ENCODE measurements around the gene GIMAP7.
"Not testable (repeated sequence)": the region's sequence is repeated elsewhere in the genome, so short reads cannot be mapped to it uniquely, and the experiment has no call there.

The GIMAP7 gene

GRCh38 chr7:150514748-150515222 lies at the start of gene GIMAP7:
GIMAP7 (plus strand) TSS chr7:150514872; CDS start chr7:150519975, 5,103 bp downstream.
- peaks cover 58% of the 10 kb centered on the region for H3K4me1 Mint-ChIP-seq (ENCODE audit: low read depth)
- H3K27ac Mint-ChIP-seq = peak within 1 kb of the TSS; percentile 98
- H3K36me3 Mint-ChIP-seq (ENCODE audit: low read depth) = peaks cover 2% of the 10 kb centered on the region
- peak within 1 kb of the TSS; percentile 97 for H3K4me3 Mint-ChIP-seq
- no peaks in the 10 kb centered on the region for H3K27me3 Mint-ChIP-seq
- H3K9me3 Mint-ChIP-seq = peaks cover 4% of the 10 kb centered on the region

GRCh38 chr7:150464962-150465361 lies 49.7 kb upstream of the GIMAP7 start:
- no peak overlapping the region for H3K27ac Mint-ChIP-seq

DNA sequence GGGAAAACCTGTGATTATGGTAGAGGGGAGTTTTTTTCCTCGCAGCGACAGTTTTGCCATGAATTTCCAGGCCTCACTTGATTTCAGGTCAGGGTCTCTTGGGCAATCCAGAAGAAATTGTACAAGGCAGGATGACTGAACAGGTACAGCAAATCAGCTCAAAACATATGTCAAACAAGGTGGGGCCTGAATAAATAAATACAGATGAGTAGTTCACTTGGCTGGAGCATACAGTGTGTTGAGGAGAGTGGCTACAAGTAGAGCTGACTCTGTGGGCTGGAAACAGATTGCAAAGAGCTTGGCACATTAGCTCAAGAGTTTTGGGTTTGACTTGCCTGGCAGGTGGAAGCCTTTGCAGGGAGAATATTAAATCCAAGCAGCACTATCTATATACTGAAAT lies 49.3 kb upstream of the GIMAP7 start:
- no peak overlapping the region for H3K4me3 Mint-ChIP-seq
- peaks cover 62% of the 10 kb centered on the region for H3K4me1 Mint-ChIP-seq (ENCODE audit: low read depth)
- H3K36me3 Mint-ChIP-seq (ENCODE audit: low read depth) = peaks cover 67% of the 10 kb centered on the region
- H3K27me3 Mint-ChIP-seq = no peaks in the 10 kb centered on the region
- H3K27ac Mint-ChIP-seq = no peak overlapping the region
- H3K9me3 Mint-ChIP-seq = peaks cover 27% of the 10 kb centered on the region

More at GRCh38 chr7:150464962-150465361, 49.7 kb upstream of the GIMAP7 start:
- Mint-ChIP-seq H3K9me3 (peaks cover 31% of the 10 kb centered on the region), H3K27me3 (no peaks in the 10 kb centered on the region), H3K4me3 (no peak overlapping the region), H3K4me1 (ENCODE audit: low read depth) (peaks cover 60% of the 10 kb centered on the region), H3K36me3 (ENCODE audit: low read depth) (peaks cover 69% of the 10 kb centered on the region)

- Mint-ChIP-seq H3K4me3 (no peak overlapping the region), H3K4me1 (ENCODE audit: low read depth) (peaks cover 62% of the 10 kb centered on the region), H3K36me3 (ENCODE audit: low read depth) (peaks cover 56% of the 10 kb centered on the region), H3K27me3 (no peaks in the 10 kb centered on the region), H3K9me3 (peaks cover 20% of the 10 kb centered on the region), H3K27ac (no peak overlapping the region)
These were observed 48.2 kb upstream of the GIMAP7 start for GRCh38 chr7:150466477-150466876.

GRCh38 chr7:150468241-150468640 lies 46.4 kb upstream of the GIMAP7 start:
- peak overlapping the region; percentile 84 for H3K27ac Mint-ChIP-seq
- peaks cover 63% of the 10 kb centered on the region for H3K4me1 Mint-ChIP-seq (ENCODE audit: low read depth)
- H3K36me3 Mint-ChIP-seq (ENCODE audit: low read depth) = peaks cover 45% of the 10 kb centered on the region
- peaks cover 4% of the 10 kb centered on the region for H3K9me3 Mint-ChIP-seq
- no peaks in the 10 kb centered on the region for H3K27me3 Mint-ChIP-seq
- H3K4me3 Mint-ChIP-seq = peak overlapping the region; percentile 37

DNA sequence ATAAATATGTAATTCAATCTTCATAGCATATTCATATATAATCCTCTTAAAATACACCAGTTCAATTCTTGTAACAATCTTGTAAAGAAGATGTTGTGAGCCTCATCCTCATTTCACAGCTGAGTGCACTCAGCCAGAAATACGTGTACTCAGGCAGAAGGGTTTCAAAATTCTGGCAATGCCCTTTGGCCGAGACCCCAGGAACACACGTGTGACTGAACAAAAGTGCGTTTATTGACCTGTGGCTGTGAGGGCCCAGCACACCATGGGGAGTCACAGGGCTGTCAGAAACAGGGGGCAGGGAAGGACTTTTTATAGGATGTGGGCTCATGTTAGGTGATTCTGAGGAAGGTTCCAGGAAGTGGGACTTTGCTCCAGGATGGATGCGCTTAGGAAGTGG lies 42.8 kb upstream of the GIMAP7 start:
- Mint-ChIP-seq H3K36me3 (ENCODE audit: low read depth) (peaks cover 57% of the 10 kb centered on the region), H3K27ac (no peak overlapping the region), H3K4me1 (ENCODE audit: low read depth) (peaks cover 51% of the 10 kb centered on the region), H3K4me3 (no peak overlapping the region), H3K9me3 (no peaks in the 10 kb centered on the region), H3K27me3 (no peaks in the 10 kb centered on the region)

DNA sequence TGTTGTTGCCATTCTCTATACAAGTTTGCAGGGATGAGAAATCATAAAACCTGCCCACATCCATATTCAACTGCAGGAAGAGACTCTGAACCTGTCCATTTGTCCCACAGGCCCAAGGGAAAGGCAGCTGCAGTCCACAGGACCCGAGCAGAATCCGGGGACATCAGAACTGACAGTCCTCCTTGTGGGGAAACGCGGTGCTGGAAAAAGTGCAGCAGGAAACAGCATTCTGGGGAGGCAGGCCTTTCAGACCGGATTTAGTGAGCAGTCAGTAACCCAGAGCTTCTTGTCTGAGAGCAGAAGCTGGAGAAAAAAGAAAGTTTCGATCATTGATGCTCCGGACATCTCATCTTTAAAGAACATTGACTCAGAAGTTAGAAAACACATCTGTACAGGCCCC lies 40.8 kb upstream of the GIMAP7 start:
- Mint-ChIP-seq H3K4me1 (ENCODE audit: low read depth) (peaks cover 53% of the 10 kb centered on the region), H3K9me3 (no peaks in the 10 kb centered on the region), H3K4me3 (no peak overlapping the region), H3K27me3 (no peaks in the 10 kb centered on the region), H3K36me3 (ENCODE audit: low read depth) (peaks cover 59% of the 10 kb centered on the region), H3K27ac (no peak overlapping the region)

- Mint-ChIP-seq H3K27ac (peak overlapping the region; percentile 83), H3K4me1 (ENCODE audit: low read depth) (peaks cover 65% of the 10 kb centered on the region), H3K36me3 (ENCODE audit: low read depth) (peaks cover 51% of the 10 kb centered on the region), H3K27me3 (no peaks in the 10 kb centered on the region), H3K9me3 (no peaks in the 10 kb centered on the region), H3K4me3 (peak overlapping the region; percentile 61)
These were observed 38.4 kb upstream of the GIMAP7 start for GRCh38 chr7:150476285-150476684.

GRCh38 chr7:150476819-150477631 lies 37.6 kb upstream of the GIMAP7 start:
- peaks cover 50% of the 10 kb centered on the region for H3K36me3 Mint-ChIP-seq (ENCODE audit: low read depth)
- H3K4me1 Mint-ChIP-seq (ENCODE audit: low read depth) = peaks cover 71% of the 10 kb centered on the region
- peak overlapping the region; percentile 61 for H3K4me3 Mint-ChIP-seq
- no peaks in the 10 kb centered on the region for H3K9me3 Mint-ChIP-seq
- peak overlapping the region; percentile 83 for H3K27ac Mint-ChIP-seq
- H3K27me3 Mint-ChIP-seq = no peaks in the 10 kb centered on the region

GRCh38 chr7:150479023-150479716 lies 35.5 kb upstream of the GIMAP7 start:
- no peaks in the 10 kb centered on the region for H3K27me3 Mint-ChIP-seq
- H3K36me3 Mint-ChIP-seq (ENCODE audit: low read depth) = peaks cover 41% of the 10 kb centered on the region
- peak overlapping the region; percentile 1 for H3K4me3 Mint-ChIP-seq
- no peaks in the 10 kb centered on the region for H3K9me3 Mint-ChIP-seq
- peaks cover 90% of the 10 kb centered on the region for H3K4me1 Mint-ChIP-seq (ENCODE audit: low read depth)
- peak overlapping the region; percentile 67 for H3K27ac Mint-ChIP-seq

DNA sequence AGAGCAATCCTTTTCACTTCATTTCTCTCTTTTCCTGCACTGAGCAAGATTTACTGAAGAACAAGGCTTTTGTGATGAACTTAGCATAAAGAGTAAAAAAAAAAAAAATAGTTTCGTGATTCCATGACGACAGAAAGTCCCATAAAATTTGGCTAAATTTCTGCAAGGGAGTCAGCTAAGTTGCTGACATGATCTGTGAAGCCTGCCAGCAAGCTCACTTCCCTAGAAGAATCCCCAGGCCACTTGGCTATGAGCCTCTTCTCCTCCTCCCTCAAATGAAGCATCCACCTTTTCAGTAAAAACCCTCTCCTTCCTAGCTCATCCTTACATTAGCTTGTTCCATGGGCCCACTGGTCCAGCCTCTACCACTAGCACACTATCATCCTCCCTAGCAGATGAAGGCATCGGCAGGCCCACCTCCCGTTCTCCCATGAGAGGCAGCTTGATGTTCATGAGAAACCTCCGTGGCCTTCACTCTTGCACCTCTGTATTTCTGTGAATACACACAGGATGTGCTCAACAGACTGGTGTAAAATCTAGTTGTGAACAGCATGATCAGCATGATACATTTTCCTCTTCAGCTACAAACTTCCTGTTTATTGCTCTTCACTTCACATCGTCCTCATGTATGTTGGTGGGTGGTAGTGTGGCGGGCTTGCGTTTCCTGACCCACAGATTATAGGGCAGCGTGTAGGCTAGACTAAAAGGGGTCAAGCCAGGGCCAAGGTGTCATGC lies 33.3 kb upstream of the GIMAP7 start:
- Mint-ChIP-seq H3K36me3 (ENCODE audit: low read depth) (peaks cover 24% of the 10 kb centered on the region), H3K4me1 (ENCODE audit: low read depth) (peaks cover 97% of the 10 kb centered on the region), H3K9me3 (no peaks in the 10 kb centered on the region), H3K27me3 (no peaks in the 10 kb centered on the region), H3K27ac (peak overlapping the region; percentile 100), H3K4me3 (peak overlapping the region; percentile 82)

DNA sequence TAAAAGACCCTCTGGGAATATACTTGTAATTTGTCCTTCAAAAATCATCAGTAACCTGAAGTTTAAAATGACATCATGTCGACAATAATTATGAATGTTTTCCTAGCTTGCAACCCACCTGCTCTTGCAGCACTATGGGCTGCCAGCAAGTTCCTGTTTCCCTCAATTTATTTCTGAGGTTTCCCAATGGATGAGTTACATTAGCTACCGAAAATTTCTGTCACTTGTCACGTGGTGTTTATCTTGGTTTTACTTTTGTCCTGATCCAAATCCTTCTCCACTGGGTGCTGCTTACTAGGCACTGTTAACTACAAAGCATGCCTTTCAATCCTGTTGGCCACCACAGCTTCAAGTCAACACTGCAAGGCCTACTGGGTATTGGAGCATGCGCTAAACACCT lies 32.8 kb upstream of the GIMAP7 start:
- Mint-ChIP-seq H3K9me3 (no peaks in the 10 kb centered on the region), H3K4me1 (ENCODE audit: low read depth) (peaks cover 96% of the 10 kb centered on the region), H3K4me3 (peak overlapping the region; percentile 82), H3K27me3 (no peaks in the 10 kb centered on the region), H3K36me3 (ENCODE audit: low read depth) (peaks cover 19% of the 10 kb centered on the region), H3K27ac (peak overlapping the region; percentile 100)

- H3K27ac Mint-ChIP-seq = peak overlapping the region; percentile 100
- not testable (repeated sequence) for H3K27me3 Mint-ChIP-seq; H3K36me3 Mint-ChIP-seq (ENCODE audit: low read depth); H3K9me3 Mint-ChIP-seq
- peaks cover 95% of the 10 kb centered on the region for H3K4me1 Mint-ChIP-seq (ENCODE audit: low read depth)
- H3K4me3 Mint-ChIP-seq = peak overlapping the region; percentile 76
These were observed 31.2 kb upstream of the GIMAP7 start for GRCh38 chr7:150483514-150483913.

DNA sequence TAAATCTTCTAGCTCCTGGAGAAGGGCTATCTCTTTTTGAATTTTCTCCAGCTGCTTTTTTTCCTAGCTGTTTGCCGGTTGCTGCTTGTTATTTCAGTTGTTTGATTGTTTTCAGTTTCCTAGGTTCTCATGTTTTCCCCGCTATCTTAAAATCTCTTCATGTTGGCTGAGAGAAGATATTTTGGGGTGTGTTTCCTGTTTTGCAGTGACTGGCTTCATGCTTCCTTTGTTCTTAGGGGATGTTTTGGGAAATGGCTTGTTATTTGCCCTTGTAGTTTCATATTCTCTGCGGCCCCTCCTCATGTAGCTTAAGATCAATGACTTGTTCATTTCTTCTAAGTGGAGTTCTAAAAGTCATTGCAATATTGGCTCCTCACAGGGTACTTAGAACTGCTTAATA lies 30.6 kb upstream of the GIMAP7 start:
- H3K36me3 Mint-ChIP-seq (ENCODE audit: low read depth); H3K9me3 Mint-ChIP-seq; H3K27me3 Mint-ChIP-seq: not testable (repeated sequence)
- peaks cover 90% of the 10 kb centered on the region for H3K4me1 Mint-ChIP-seq (ENCODE audit: low read depth)
- H3K4me3 Mint-ChIP-seq = peak overlapping the region; percentile 76
- peak overlapping the region; percentile 100 for H3K27ac Mint-ChIP-seq

DNA sequence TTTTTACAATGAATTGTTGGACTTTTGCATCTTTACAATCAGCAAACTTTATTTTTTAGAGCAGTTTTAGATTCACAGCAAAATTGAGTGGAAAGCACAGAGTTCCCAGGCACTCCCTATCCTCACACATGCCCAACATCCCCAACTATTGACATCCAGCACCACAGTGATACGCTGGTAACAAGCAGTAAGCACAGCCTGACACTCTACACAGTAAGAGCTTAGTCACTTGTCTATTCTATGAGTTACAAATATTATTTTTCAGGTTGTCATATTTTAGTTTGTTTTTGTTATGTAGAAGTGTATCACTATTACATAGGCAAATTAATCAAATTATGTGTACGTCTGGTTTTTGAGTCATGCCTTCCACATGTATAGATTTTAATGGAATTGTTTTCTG lies 27.0 kb upstream of the GIMAP7 start:
- Mint-ChIP-seq H3K27ac (no peak overlapping the region), H3K4me1 (ENCODE audit: low read depth) (peaks cover 61% of the 10 kb centered on the region), H3K9me3 (no peaks in the 10 kb centered on the region), H3K36me3 (ENCODE audit: low read depth) (no peaks in the 10 kb centered on the region), H3K27me3 (no peaks in the 10 kb centered on the region), H3K4me3 (no peak overlapping the region)

All from stimulated activated naive CD8-positive, alpha-beta T cell treated with anti-CD3 and anti-CD28 coated beads, Interleukin-15, Interleukin-2, amounts not matched to agents 100 ng/mL and 50 ng/mL, for 24 hours (primary cell).